GM12873 (cell line): ENCODE results near the gene MBLAC2.
A peak's percentile ranks its signal among the peaks of the same experiment; 100 is the strongest.

ENCODE experiments used
- CTCF ChIP-seq: IDR thresholded peaks from 2 replicates; pipeline ENCODE4 v1.5.1; 2012; ENCODE audit warnings: low read depth, mild to moderate bottlenecking, moderate library complexity, low read length, control low read depth; ENCODE audit not compliant: insufficient read depth; ENCODE audit errors: missing control alignments

The MBLAC2 gene

GRCh38 chr5:90474235-90475107 is at the start of gene MBLAC2, which contains the start of gene POLR3G:
TSS of gene MBLAC2 (minus strand) at chr5:90474771. CDS start at chr5:90474292, 479 bp downstream.
TSS of gene POLR3G (plus strand) at chr5:90474864. CDS start at chr5:90485568, 10,704 bp downstream.
- TF ChIP-seq CTCF = peak; percentile 56

DNA sequence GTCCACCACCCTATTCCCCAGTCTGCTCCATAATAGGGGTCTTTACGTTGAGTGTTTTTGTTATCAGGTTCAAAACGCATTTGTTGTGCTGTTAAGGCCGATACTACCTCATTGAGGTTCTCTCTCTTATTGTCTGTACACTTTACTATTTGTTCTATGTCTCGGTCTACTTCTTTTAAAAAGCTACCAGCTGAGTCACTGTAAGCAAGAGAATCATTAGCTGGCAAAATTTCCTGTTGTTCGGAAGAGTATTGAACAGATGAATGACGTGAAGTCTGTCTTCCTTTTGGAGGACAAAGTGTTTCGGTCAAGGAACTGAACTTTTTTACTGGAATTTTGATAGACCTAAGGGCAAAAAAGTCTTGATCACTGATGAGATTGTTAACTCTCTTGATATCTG is 44.5 kb upstream of the MBLAC2 start:
- no peak for TF ChIP-seq CTCF

GRCh38 chr5:90518661-90519060 is 44.1 kb upstream of the MBLAC2 start:
- no peak for TF ChIP-seq CTCF

DNA sequence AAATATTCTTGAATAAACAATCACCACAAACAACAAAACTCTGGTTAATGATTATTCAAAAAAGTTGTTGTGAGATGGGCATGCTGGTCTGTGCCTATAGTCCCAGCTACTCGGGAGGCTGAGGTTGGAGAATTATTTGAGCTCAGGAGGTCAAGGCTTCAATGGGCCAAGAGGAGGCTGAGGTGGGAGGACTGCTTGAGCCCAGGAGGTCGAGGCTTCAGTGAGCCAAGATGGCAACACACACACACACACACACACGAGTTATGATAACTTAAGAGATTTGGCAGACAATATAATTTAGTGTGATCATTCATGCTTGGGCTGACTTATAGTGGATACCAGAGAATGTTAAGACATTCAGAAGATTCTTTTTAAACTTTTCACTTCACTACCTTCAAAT is 39.9 kb upstream of the MBLAC2 start:
- no peak for TF ChIP-seq CTCF

DNA sequence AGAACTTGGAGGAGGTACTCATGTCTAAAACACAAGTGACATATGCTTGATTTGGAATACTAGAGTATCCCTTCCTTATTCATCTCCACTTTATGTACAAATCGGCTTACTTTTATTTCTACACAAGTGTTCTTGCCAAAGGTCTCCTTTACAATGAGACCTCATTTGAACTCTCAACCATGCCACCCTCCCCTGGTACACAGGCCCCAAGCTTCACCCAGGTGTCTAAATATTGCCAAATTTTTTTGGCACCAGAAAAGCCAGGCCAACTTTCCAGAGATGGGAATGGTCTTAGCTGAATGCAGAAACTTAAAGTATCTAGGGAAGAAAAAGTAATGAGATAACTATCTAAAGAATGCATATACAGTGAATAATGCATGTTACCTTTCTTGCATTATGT is 35.9 kb upstream of the MBLAC2 start:
- TF ChIP-seq CTCF = no peak

- no peak for TF ChIP-seq CTCF
These were observed 31.6 kb upstream of the MBLAC2 start for GRCh38 chr5:90506221-90506620.

DNA sequence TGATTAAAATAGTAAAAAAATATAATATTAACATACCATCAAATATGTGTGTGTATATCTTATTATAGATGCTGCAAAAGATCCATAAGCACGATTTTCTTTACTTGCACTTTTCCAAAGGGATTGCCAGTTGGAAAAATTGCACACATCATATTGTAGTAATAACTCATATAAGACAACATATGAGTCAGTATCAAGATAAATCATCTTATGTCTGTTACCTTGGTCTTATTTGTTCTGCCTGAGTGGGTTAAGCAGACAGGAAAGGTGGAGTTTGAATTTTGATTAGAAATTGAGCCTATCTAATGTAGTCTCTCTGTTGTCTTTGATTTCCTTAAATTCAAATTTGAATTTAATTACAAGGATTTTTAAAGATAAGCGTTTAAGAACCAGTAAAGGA is 30.2 kb upstream of the MBLAC2 start:
- TF ChIP-seq CTCF = no peak
